ENCODE results near the gene SP7. TPM values are rescaled to one million over a fixed set of nuclear protein-coding genes. Genes with fewer than 3 reads are reported as not detected.

The SP7 gene
- total and polyA plus RNA-seq, 9 of the 15 experiments (the other 6 are each of a cell fraction or from before 2014, with no cell fraction given) = 0.04 TPM; not detected in 8

DNA sequence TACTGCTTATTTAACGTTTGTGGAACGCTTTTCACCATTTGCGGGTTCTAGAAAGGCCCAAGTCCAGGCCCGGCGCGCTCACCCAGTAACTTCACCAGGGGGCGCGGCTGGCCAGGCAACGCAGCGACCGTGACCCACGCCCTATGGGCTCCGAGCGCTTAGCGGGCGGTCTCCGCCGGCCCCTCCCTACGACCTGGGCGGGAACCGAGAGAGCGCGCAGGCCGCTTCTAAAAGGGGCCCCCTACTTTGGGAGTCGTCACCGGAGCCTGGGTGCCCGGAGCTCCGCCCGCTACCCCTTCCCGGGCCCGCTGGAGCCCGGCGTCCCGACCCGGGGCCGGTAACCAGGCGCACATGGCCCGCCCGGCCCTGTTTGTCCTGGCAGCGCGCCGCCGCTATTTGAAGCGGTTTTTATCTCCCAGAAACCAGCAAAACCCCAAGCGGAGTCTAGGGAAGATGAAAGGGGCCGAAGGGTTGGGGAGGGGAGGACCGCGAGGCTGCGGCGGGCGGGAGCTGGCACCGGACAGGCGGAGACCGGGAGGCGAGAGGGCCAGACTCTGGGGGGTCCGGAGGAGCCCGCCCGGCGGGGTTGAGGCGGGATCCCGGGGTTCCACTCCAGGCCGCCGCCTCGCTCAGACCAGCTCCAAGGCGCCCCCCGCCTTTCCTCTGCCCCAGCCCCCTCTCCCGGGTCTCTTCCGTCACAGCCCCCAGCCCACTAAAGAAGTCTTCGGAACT lies 11.2 kb downstream of the SP7 start (continued):
- TF ChIP-seq, protein P1, sequence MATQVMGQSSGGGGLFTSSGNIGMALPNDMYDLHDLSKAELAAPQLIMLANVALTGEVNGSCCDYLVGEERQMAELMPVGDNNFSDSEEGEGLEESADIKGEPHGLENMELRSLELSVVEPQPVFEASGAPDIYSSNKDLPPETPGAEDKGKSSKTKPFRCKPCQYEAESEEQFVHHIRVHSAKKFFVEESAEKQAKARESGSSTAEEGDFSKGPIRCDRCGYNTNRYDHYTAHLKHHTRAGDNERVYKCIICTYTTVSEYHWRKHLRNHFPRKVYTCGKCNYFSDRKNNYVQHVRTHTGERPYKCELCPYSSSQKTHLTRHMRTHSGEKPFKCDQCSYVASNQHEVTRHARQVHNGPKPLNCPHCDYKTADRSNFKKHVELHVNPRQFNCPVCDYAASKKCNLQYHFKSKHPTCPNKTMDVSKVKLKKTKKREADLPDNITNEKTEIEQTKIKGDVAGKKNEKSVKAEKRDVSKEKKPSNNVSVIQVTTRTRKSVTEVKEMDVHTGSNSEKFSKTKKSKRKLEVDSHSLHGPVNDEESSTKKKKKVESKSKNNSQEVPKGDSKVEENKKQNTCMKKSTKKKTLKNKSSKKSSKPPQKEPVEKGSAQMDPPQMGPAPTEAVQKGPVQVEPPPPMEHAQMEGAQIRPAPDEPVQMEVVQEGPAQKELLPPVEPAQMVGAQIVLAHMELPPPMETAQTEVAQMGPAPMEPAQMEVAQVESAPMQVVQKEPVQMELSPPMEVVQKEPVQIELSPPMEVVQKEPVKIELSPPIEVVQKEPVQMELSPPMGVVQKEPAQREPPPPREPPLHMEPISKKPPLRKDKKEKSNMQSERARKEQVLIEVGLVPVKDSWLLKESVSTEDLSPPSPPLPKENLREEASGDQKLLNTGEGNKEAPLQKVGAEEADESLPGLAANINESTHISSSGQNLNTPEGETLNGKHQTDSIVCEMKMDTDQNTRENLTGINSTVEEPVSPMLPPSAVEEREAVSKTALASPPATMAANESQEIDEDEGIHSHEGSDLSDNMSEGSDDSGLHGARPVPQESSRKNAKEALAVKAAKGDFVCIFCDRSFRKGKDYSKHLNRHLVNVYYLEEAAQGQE (IDR thresholded peaks at IDR 0.05; ENCODE audit: borderline replicate concordance) = peak; percentile 91
- TF ChIP-seq, protein P1 (CRISPR knock-in tag; IDR thresholded peaks at IDR 0.05; ENCODE audit: low read depth) = no peak
- peak in 1 of 2 experiments; percentile 60; a peak in 1 of 4 replicates for TF ChIP-seq HDAC1 (IDR thresholded peaks at IDR 0.05)
- peak; percentile 62 for TF ChIP-seq U2AF1 (optimal IDR thresholded peaks at IDR 0.05; ENCODE audit: low read depth, low read length)
- no peak for TF ChIP-seq TARDBP (IDR thresholded peaks at IDR 0.05)
- TF ChIP-seq MYNN (IDR thresholded peaks at IDR 0.05) = peak; percentile 9; the same call in 1 of the 2 replicates
- TF ChIP-seq MYNN (CRISPR knock-in tag; IDR thresholded peaks at IDR 0.05) = no peak
- TF ChIP-seq ZNF184 (CRISPR knock-in tag; IDR thresholded peaks at IDR 0.05) = no peak
- peak; percentile 80; the same call in 1 of the 2 replicates for TF ChIP-seq E2F3 (CRISPR knock-in tag; IDR thresholded peaks at IDR 0.05)
- TF ChIP-seq SMAD1 (IDR thresholded peaks at IDR 0.05; ENCODE audit: low read depth, low read length, partially characterized antibody) = peak; percentile 54
- TF ChIP-seq CREM (IDR thresholded peaks at IDR 0.05; ENCODE audit: low read depth) = peak; percentile 62

All from K562 (cell line).